ENCODE measurements around the gene HEYL. TPM values are rescaled to one million over a fixed set of nuclear protein-coding genes. Genes with fewer than 3 reads are reported as not detected.

HEYL gene
- total RNA-seq, 4 donors from 2014 or later: 0.78 to 3.3 (median 2.4) TPM

GRCh38 chr1:39631361-39632322 is 7.8 kb downstream of the HEYL start:
- no peaks in the 10 kb centered on the region for H3K9me3 ChIP-seq
- ATAC-seq: no peak
- no peaks in the 10 kb centered on the region for H3K36me3 ChIP-seq
- TF ChIP-seq POLR2A (IDR thresholded peaks at IDR 0.05) (no peak), CTCF (IDR thresholded peaks at IDR 0.05 in 4 of 5, conservative IDR thresholded peaks at IDR 0.05 in 1 of 5) (no peak)
- in situ Hi-C loops (cut with MboI; ENCODE audit: low sequenced_read_pairs in 4 of 4) (no loop called here), intact Hi-C loops (cut with DNase I; ENCODE audit: low total_unique reads) (no loop called here)
- no peak for DNase-seq
- H3K27ac ChIP-seq: peak overlapping the region in 2 of 4 donors; percentile 19 to 24
- peaks cover 8 to 22% of the 10 kb centered on the region in 2 donors for H3K4me1 ChIP-seq
- no peaks in the 10 kb centered on the region for H3K27me3 ChIP-seq
- no peak overlapping the region for H3K4me3 ChIP-seq

GRCh38 chr1:39628807-39629350 is 10.6 kb downstream of the HEYL start:
- no peaks in the 10 kb centered on the region for H3K9me3 ChIP-seq
- no peak for TF ChIP-seq CTCF (IDR thresholded peaks at IDR 0.05 in 4 of 5, conservative IDR thresholded peaks at IDR 0.05 in 1 of 5)
- no peak for TF ChIP-seq POLR2A (IDR thresholded peaks at IDR 0.05)
- no peaks in the 10 kb centered on the region for H3K27me3 ChIP-seq
- no peak overlapping the region for H3K27ac ChIP-seq
- H3K36me3 ChIP-seq: no peaks in the 10 kb centered on the region
- peaks cover 26 to 42% of the 10 kb centered on the region in 2 donors for H3K4me1 ChIP-seq
- intact Hi-C loops (cut with DNase I; ENCODE audit: low total_unique reads): no loop called here
- H3K4me3 ChIP-seq: no peak overlapping the region
- in situ Hi-C loops (cut with MboI; ENCODE audit: low sequenced_read_pairs in 4 of 4): no loop called here
- DNase-seq: no peak
- ATAC-seq: no peak

GRCh38 chr1:39626646-39627045 is 12.8 kb downstream of the HEYL start:
- in situ Hi-C loops (cut with MboI; ENCODE audit: low sequenced_read_pairs in 4 of 4) (no loop called here), intact Hi-C loops (cut with DNase I; ENCODE audit: low total_unique reads) (no loop called here)
- ATAC-seq (no peak), DNase-seq (no peak)
- Histone ChIP-seq H3K4me3 (no peak overlapping the region), H3K36me3 (no peaks in the 10 kb centered on the region), H3K9me3 (no peaks in the 10 kb centered on the region), H3K27me3 (no peaks in the 10 kb centered on the region), H3K4me1 (peaks cover 19 to 46% of the 10 kb centered on the region in 2 donors), H3K27ac (peak overlapping the region; percentile 37 to 72 (median 58))
- TF ChIP-seq POLR2A (IDR thresholded peaks at IDR 0.05) (no peak), CTCF (IDR thresholded peaks at IDR 0.05 in 4 of 5, conservative IDR thresholded peaks at IDR 0.05 in 1 of 5) (no peak)

GRCh38 chr1:39625462-39626273 is 13.8 kb downstream of the HEYL start:
- in situ Hi-C loops (cut with MboI; ENCODE audit: low sequenced_read_pairs in 4 of 4): no loop called here
- intact Hi-C loops (cut with DNase I; ENCODE audit: low total_unique reads): no loop called here
- no peak overlapping the region for H3K4me3 ChIP-seq
- no peaks in the 10 kb centered on the region for H3K27me3 ChIP-seq
- no peaks in the 10 kb centered on the region for H3K36me3 ChIP-seq
- H3K4me1 ChIP-seq: peaks cover 19 to 46% of the 10 kb centered on the region in 2 donors
- no peaks in the 10 kb centered on the region for H3K9me3 ChIP-seq
- DNase-seq (peak; percentile 65 to 79), ATAC-seq (peak; percentile 84)
- peak overlapping the region; percentile 37 to 72 (median 58) for H3K27ac ChIP-seq
- no peak for TF ChIP-seq POLR2A (IDR thresholded peaks at IDR 0.05)
